ENCODE data around the gene GUCY1A2. TPM values are rescaled to one million over a fixed set of nuclear protein-coding genes. Genes with fewer than 3 reads are reported as not detected.

GUCY1A2 gene
- total RNA-seq, 2 donors from 2014 or later, result 4.4 to 6.3 TPM

- no peaks in the 10 kb centered on the region for H3K9me3 ChIP-seq
- DNase-seq, result no peak
- no peaks in the 10 kb centered on the region for H3K27me3 ChIP-seq
- TF ChIP-seq CTCF (IDR thresholded peaks at IDR 0.05) (no peak), POLR2A (IDR thresholded peaks at IDR 0.05) (no peak)
- intact Hi-C loops (cut with DNase I), result no loop called here
- ATAC-seq, result no peak
- no peak overlapping the region for H3K27ac ChIP-seq
- H3K4me3 ChIP-seq, result no peak overlapping the region
- no peaks in the 10 kb centered on the region for H3K36me3 ChIP-seq (replicated peaks in 1 of 2; ENCODE audit: insufficient read depth in 1 of 2, low read depth in 2 of 2)
- H3K4me1 ChIP-seq, result peaks cover 4% of the 10 kb centered on the region
- 74 to 80% methylated on average over 2 of the region's 2 CpGs for WGBS, 2 donors
Observed at GRCh38 chr11:106765469-106766258, 252.6 kb downstream of the GUCY1A2 start.

GRCh38 chr11:106763501-106763900 lies 254.8 kb downstream of the GUCY1A2 start:
- WGBS, 2 donors, result 83 to 88% methylated on average over 3 of the region's 3 CpGs

GRCh38 chr11:106761745-106762144 lies 256.5 kb downstream of the GUCY1A2 start:
- Histone ChIP-seq H3K4me1 (peaks cover 3% of the 10 kb centered on the region), H3K36me3 (replicated peaks in 1 of 2; ENCODE audit: insufficient read depth in 1 of 2, low read depth in 2 of 2) (no peaks in the 10 kb centered on the region), H3K9me3 (no peaks in the 10 kb centered on the region), H3K27me3 (no peaks in the 10 kb centered on the region), H3K4me3 (no peak overlapping the region), H3K27ac (no peak overlapping the region)
- DNase-seq, result no peak
- 86 to 88% methylated on average over 1 of the region's 1 CpG for WGBS, 2 donors
- intact Hi-C loops (cut with DNase I), result no loop called here
- TF ChIP-seq CTCF (IDR thresholded peaks at IDR 0.05) (no peak), POLR2A (IDR thresholded peaks at IDR 0.05) (no peak)
- ATAC-seq, result no peak

More at GRCh38 chr11:106763501-106763900, 254.8 kb downstream of the GUCY1A2 start:
- Histone ChIP-seq H3K4me3 (no peak overlapping the region), H3K27ac (no peak overlapping the region), H3K27me3 (no peaks in the 10 kb centered on the region), H3K4me1 (peaks cover 4% of the 10 kb centered on the region), H3K36me3 (replicated peaks in 1 of 2; ENCODE audit: insufficient read depth in 1 of 2, low read depth in 2 of 2) (no peaks in the 10 kb centered on the region), H3K9me3 (no peaks in the 10 kb centered on the region)
- TF ChIP-seq CTCF (IDR thresholded peaks at IDR 0.05) (no peak), POLR2A (IDR thresholded peaks at IDR 0.05) (no peak)
- ATAC-seq (no peak), DNase-seq (no peak)
- intact Hi-C loops (cut with DNase I), result no loop called here

GRCh38 chr11:106761240-106761639 lies 257.0 kb downstream of the GUCY1A2 start:
- no peaks in the 10 kb centered on the region for H3K9me3 ChIP-seq
- H3K4me3 ChIP-seq, result no peak overlapping the region
- no peaks in the 10 kb centered on the region for H3K4me1 ChIP-seq
- TF ChIP-seq CTCF (IDR thresholded peaks at IDR 0.05) (no peak), POLR2A (IDR thresholded peaks at IDR 0.05) (no peak)
- H3K36me3 ChIP-seq (replicated peaks in 1 of 2; ENCODE audit: insufficient read depth in 1 of 2, low read depth in 2 of 2), result no peaks in the 10 kb centered on the region
- no peak for DNase-seq
- ATAC-seq, result no peak
- WGBS, 2 donors, result 29 to 36% methylated on average over 1 of the region's 1 CpG
- intact Hi-C loops (cut with DNase I), result no loop called here
- H3K27ac ChIP-seq, result no peak overlapping the region
- H3K27me3 ChIP-seq, result no peaks in the 10 kb centered on the region

GRCh38 chr11:106748059-106748458 lies 270.2 kb downstream of the GUCY1A2 start:
- Histone ChIP-seq H3K27me3 (no peaks in the 10 kb centered on the region), H3K27ac (no peak overlapping the region), H3K4me3 (no peak overlapping the region), H3K36me3 (replicated peaks in 1 of 2; ENCODE audit: insufficient read depth in 1 of 2, low read depth in 2 of 2) (no peaks in the 10 kb centered on the region), H3K4me1 (no peaks in the 10 kb centered on the region), H3K9me3 (no peaks in the 10 kb centered on the region)
- intact Hi-C loops (cut with DNase I), result no loop called here
- TF ChIP-seq CTCF (IDR thresholded peaks at IDR 0.05), result no peak
- no peak for TF ChIP-seq POLR2A (IDR thresholded peaks at IDR 0.05)
- DNase-seq (no peak), ATAC-seq (no peak)
- 73 to 88% methylated on average over 1 of the region's 1 CpG for WGBS, 2 donors

Measured in body of pancreas (tissue), 4 donors.